22Rv1 (cell line): ENCODE results near the gene GPAM.

Source experiments
- CTCF ChIP-seq: fragments of 450-650 bp; IDR thresholded peaks from 2 replicates; pipeline ENCODE4 v1.5.1; 2017; ENCODE audit warnings: mild to moderate bottlenecking
- ZFX ChIP-seq: fragments of 450-650 bp; IDR thresholded peaks from 2 replicates; pipeline ENCODE4 v1.6.1; 2017; ENCODE audit warnings: antibody characterized with exemption, borderline replicate concordance

- TF ChIP-seq CTCF, result peak; percentile 94
- no peak for TF ChIP-seq ZFX
These were observed 46.2 kb downstream of the GPAM start for GRCh38 chr10:112137154-112137987.
